SK-N-SH treated with all-trans-retinoic acid at 6 μM for 48 hours (cell line): Measurements from ENCODE around the gene GHDC.
A peak's percentile ranks its signal among the peaks of the same experiment; 100 is the strongest.

Experiments used
- ATAC-seq: fragments of 200-7000 bp; cut with Tn5 transposase; 3 replicates; pipeline ENCODE4 v1.9.1; 2020; ENCODE audit warnings: mild to moderate bottlenecking, moderate library complexity
- ARNTL ChIP-seq: fragments of 450-650 bp; formaldehyde crosslinking; IDR thresholded peaks from 2 replicates; pipeline ENCODE4 v1.5.0; 2020; ENCODE audit warnings: low read depth, mild to moderate bottlenecking, moderate library complexity, borderline replicate concordance
- CSDC2 ChIP-seq: fragments of 250-450 bp; sonication (Bioruptor Pico); IDR thresholded peaks from 2 replicates; pipeline ENCODE4 v1.5.0; 2020; ENCODE audit warnings: mild to moderate bottlenecking, moderate library complexity
- ESRRG ChIP-seq: fragments of 250-450 bp; sonication (Bioruptor Pico); IDR thresholded peaks from 2 replicates; pipeline ENCODE4 v1.6.1; 2021; ENCODE audit warnings: mild to moderate bottlenecking
- GLIS3 ChIP-seq: fragments of 250-450 bp; sonication (Bioruptor Pico); IDR thresholded peaks from 2 replicates; pipeline ENCODE4 v1.5.0; 2020; ENCODE audit warnings: mild to moderate bottlenecking, moderate library complexity
- ISL1 ChIP-seq: fragments of 250-450 bp; sonication (Bioruptor Pico); IDR thresholded peaks from 2 replicates; pipeline ENCODE4 v2.1.2; 2022; ENCODE audit warnings: mild to moderate bottlenecking, moderate library complexity
- OSR1 ChIP-seq: fragments of 250-450 bp; sonication (Bioruptor Pico); IDR thresholded peaks from 2 replicates; pipeline ENCODE4 v1.8.0; 2022; ENCODE audit warnings: moderate library complexity, mild to moderate bottlenecking, inconsistent platforms
- PPARA ChIP-seq: fragments of 250-450 bp; sonication (Bioruptor Pico); IDR thresholded peaks from 2 replicates; pipeline ENCODE4 v1.5.0; 2020; ENCODE audit warnings: mild to moderate bottlenecking, borderline replicate concordance
- RARB ChIP-seq: fragments of 250-450 bp; sonication (Bioruptor Pico); IDR thresholded peaks from 2 replicates; pipeline ENCODE4 v1.8.0; 2021; ENCODE audit warnings: mild to moderate bottlenecking, moderate library complexity
- SNAI2 ChIP-seq: fragments of 250-450 bp; sonication (Bioruptor Pico); IDR thresholded peaks from 2 replicates; pipeline ENCODE4 v1.5.0; 2020; ENCODE audit warnings: mild to moderate bottlenecking, moderate library complexity
- TCF4 ChIP-seq: fragments of 250-450 bp; sonication (Bioruptor Pico); IDR thresholded peaks from 2 replicates; pipeline ENCODE4 v1.8.0; 2021; ENCODE audit warnings: mild to moderate bottlenecking, moderate library complexity, borderline replicate concordance
- TOX ChIP-seq: fragments of 250-450 bp; sonication (Bioruptor Pico); IDR thresholded peaks from 2 replicates; pipeline ENCODE4 v1.8.0; 2021; ENCODE audit warnings: mild to moderate bottlenecking, moderate library complexity, borderline replicate concordance
- ZC3H10 ChIP-seq: fragments of 250-450 bp; sonication (Bioruptor Pico); IDR thresholded peaks from 2 replicates; pipeline ENCODE4 v1.5.1; 2021; ENCODE audit warnings: mild to moderate bottlenecking, moderate library complexity
- ZFP3 ChIP-seq: fragments of 250-450 bp; sonication (Bioruptor Pico); IDR thresholded peaks from 2 replicates; pipeline ENCODE4 v1.5.0; 2020; ENCODE audit warnings: mild to moderate bottlenecking, moderate library complexity
- ZFP30 ChIP-seq: fragments of 450-650 bp; formaldehyde crosslinking; IDR thresholded peaks from 2 replicates; pipeline ENCODE4 v1.5.0; 2022; ENCODE audit warnings: mild to moderate bottlenecking, moderate library complexity
- ZNF565 ChIP-seq: fragments of 450-650 bp; formaldehyde crosslinking; conservative IDR thresholded peaks from 2 replicates; pipeline ENCODE4 v1.5.0; 2020; ENCODE audit warnings: low read depth, mild to moderate bottlenecking, moderate library complexity
- ZNF70 ChIP-seq: fragments of 450-650 bp; formaldehyde crosslinking; IDR thresholded peaks from 2 replicates; pipeline ENCODE4 v1.5.0; 2020; ENCODE audit warnings: mild to moderate bottlenecking, moderate library complexity
- ZNF8 ChIP-seq: fragments of 450-650 bp; formaldehyde crosslinking; IDR thresholded peaks from 2 replicates; pipeline ENCODE4 v1.5.0; 2020; ENCODE audit warnings: mild to moderate bottlenecking, moderate library complexity
- TF ChIP-seq, protein P1 (sequence below): fragments of 250-450 bp; sonication (Bioruptor Pico); IDR thresholded peaks from 2 replicates; pipeline ENCODE4 v1.5.1; 2021; ENCODE audit warnings: mild to moderate bottlenecking, moderate library complexity
- TF ChIP-seq, protein P2 (sequence below): fragments of 250-450 bp; sonication (Bioruptor Pico); IDR thresholded peaks from 2 replicates; pipeline ENCODE4 v1.5.1; 2020; ENCODE audit warnings: low read depth, mild to moderate bottlenecking, moderate library complexity
- TF ChIP-seq, protein P3 (sequence below): fragments of 250-450 bp; sonication (Bioruptor Pico); IDR thresholded peaks from 2 replicates; pipeline ENCODE4 v1.8.0; 2020; ENCODE audit warnings: mild to moderate bottlenecking, moderate library complexity, borderline replicate concordance
- TF ChIP-seq, protein P4 (sequence below): fragments of 250-450 bp; sonication (Bioruptor Pico); IDR thresholded peaks from 2 replicates; pipeline ENCODE4 v1.5.0; 2020; ENCODE audit warnings: mild to moderate bottlenecking, moderate library complexity

The GHDC gene

DNA sequence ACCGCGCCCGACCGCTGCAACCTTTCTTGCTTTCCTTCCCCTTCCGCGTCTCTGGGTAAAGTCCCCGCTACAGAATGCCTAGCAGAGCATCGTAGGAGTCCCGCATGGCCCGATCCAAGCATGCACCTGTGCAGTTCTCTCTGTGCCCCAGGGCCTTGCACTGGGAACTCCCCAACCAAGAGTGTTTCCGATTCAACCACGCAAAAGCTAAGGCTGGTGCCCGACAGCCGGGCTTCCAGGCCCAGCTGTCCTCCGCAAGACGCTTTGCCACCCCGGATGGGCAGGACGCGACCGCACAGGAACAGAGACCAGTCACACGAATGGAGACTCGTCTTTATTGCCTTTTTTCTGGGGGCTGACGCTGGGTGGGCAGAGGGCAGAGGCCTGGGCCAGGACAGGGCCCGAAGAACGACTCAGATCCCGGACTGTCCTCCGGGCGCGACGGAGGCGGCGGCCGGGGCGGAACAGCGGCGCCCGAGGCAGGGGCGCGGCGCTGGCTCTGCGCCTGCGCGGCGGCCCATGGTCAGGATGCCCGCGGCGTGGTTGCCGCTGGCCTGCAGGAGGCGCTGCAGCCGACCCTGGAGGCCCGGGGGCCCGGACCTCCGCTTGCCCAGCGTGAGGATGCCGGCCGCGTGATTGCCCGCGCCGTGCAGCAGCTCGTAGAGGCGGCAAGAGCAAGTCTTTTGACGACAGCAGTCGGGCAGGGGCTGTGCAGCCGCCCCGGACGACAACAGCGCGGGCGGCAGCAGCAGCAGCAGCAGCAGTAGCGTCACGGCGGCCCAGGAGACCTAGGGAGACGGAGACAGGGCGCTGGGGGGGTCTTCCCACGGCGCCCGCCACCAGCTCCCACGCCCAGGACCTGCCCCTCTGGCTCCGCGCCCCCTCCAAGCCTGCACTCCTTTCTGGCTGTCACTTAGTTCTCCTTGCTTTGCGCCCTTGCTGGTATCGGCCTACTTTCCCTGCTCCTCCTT, 10.3 kb downstream of the GHDC start:
- no peak for TF ChIP-seq CSDC2
- ATAC-seq: peak; percentile 75

DNA sequence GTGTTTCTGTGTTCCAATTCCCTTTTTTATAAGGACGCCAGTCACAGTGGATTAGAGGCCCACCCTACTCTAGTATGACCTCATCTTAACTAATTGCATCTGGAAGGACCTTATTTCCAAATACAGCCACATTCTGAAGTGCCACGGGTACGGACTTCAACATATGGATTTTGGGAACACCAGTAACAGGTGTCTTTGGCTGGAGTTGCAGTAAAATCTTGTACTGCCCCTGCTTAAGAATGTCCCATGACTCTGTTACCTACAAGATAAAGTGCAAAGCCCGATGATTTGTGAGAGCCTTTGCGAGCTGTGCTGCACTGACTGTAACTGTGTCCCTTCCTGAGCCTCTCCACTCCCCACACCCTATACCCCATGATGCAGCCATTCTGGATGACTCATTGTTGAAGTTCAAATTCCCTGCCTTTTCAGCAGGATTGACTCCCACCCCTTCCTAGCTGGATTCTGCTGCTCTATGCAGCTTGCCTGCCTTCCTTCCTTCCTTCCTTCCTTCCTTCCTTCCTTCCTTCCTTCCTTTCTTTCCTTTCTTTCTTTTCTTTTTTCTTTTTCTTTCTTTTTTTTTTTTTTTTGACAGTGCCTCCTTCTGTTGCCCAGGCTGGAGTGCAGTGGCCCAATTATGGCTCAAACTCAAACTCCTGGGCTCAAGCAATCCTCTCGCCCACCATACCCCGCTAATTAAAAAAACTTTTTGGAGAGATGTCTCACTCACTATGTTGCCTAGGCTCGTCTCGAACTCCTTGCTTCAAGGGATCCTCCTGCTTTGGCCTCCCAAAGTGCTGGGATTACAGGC, 11.2 kb downstream of the GHDC start:
- TF ChIP-seq ZNF565 (CRISPR knock-in tag) (no peak), ZNF70 (CRISPR knock-in tag) (peak; percentile 90)
- TF ChIP-seq, all 23 proteins: peak for 1
- ATAC-seq: peak; percentile 41

DNA sequence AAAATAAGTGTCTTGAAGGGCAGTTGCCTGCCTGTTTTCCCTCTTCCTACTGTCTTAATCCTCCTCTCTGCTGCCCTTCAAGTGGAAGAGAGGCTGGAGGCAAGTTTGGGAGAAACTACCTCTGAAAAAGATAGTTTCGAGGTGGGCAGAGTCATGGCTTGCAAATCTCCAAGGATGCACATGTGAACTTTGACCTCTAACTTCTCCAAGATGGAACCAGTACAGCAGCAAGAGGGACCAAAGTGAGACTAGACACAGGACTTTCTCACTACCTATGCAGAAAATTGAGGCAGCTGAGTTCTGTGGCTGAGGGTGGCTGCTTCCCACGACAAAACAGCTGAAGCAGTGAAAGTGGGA, 12.5 kb downstream of the GHDC start:
- ATAC-seq: no peak
- TF ChIP-seq ARNTL (CRISPR knock-in tag) (no peak), TCF4 (CRISPR knock-in tag) (no peak), PPARA (CRISPR knock-in tag) (no peak), ZFP3 (CRISPR knock-in tag) (no peak), CSDC2 (no peak), ISL1 (CRISPR knock-in tag) (no peak), ZNF70 (CRISPR knock-in tag) (no peak), ZC3H10 (CRISPR knock-in tag) (no peak), SNAI2 (CRISPR knock-in tag) (no peak), GLIS3 (CRISPR knock-in tag) (no peak), ZFP30 (CRISPR knock-in tag) (no peak), ZNF8 (CRISPR knock-in tag) (no peak)
- TF ChIP-seq, protein P1, sequence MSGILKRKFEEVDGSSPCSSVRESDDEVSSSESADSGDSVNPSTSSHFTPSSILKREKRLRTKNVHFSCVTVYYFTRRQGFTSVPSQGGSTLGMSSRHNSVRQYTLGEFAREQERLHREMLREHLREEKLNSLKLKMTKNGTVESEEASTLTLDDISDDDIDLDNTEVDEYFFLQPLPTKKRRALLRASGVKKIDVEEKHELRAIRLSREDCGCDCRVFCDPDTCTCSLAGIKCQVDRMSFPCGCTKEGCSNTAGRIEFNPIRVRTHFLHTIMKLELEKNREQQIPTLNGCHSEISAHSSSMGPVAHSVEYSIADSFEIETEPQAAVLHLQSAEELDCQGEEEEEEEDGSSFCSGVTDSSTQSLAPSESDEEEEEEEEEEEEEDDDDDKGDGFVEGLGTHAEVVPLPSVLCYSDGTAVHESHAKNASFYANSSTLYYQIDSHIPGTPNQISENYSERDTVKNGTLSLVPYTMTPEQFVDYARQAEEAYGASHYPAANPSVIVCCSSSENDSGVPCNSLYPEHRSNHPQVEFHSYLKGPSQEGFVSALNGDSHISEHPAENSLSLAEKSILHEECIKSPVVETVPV (CRISPR knock-in tag): no peak
- TF ChIP-seq, protein P2, sequence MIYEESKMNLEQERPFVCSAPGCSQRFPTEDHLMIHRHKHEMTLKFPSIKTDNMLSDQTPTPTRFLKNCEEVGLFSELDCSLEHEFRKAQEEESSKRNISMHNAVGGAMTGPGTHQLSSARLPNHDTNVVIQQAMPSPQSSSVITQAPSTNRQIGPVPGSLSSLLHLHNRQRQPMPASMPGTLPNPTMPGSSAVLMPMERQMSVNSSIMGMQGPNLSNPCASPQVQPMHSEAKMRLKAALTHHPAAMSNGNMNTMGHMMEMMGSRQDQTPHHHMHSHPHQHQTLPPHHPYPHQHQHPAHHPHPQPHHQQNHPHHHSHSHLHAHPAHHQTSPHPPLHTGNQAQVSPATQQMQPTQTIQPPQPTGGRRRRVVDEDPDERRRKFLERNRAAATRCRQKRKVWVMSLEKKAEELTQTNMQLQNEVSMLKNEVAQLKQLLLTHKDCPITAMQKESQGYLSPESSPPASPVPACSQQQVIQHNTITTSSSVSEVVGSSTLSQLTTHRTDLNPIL (CRISPR knock-in tag): no peak
- TF ChIP-seq, protein P3, sequence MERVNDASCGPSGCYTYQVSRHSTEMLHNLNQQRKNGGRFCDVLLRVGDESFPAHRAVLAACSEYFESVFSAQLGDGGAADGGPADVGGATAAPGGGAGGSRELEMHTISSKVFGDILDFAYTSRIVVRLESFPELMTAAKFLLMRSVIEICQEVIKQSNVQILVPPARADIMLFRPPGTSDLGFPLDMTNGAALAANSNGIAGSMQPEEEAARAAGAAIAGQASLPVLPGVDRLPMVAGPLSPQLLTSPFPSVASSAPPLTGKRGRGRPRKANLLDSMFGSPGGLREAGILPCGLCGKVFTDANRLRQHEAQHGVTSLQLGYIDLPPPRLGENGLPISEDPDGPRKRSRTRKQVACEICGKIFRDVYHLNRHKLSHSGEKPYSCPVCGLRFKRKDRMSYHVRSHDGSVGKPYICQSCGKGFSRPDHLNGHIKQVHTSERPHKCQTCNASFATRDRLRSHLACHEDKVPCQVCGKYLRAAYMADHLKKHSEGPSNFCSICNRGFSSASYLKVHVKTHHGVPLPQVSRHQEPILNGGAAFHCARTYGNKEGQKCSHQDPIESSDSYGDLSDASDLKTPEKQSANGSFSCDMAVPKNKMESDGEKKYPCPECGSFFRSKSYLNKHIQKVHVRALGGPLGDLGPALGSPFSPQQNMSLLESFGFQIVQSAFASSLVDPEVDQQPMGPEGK (CRISPR knock-in tag): no peak

DNA sequence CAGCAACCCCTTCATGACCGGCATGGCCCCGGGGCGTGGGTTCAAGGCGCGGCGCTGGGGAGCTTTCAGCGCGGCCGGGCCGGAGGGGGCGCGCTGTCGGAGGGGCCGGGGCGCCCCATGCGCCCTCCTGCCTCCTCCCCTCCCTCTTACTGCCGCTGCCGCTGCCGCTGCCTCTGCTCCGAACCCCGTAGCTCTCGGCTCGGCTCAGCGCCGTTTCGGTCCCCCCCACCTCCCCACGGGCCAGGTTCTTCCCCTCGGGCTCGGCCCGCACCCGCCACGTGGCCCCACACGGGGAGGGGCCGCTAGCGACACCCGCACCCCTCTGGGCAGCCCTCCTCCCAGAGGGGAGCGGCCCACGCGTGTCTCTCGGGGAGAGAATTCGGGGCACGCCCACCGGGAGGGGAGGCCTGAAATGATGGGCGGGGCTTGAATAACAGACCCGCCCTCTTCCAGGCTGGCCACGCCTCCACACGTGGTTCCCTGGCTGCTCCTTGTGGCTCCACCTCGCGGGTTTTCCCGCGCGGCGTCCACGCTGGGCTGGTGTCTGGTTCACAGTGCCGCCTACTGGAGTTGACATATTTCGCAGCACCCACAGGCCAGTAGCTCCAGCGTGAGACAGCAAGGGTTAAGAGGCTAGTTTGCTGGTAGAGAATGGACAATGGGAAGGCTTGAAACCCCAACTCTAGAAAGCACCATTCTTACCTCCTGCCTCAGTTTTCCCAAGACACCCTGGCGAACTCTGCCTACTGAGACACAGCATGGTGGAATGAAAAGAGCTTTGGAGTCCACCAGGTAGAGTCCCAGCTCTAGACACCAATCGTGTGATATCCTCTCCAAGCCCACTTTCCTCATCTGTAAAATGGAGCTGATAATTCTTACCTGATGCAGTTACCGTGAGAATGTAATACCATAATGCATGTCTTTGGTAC, 13.1 kb downstream of the GHDC start, which contains the start of gene KCNH4:
KCNH4 (minus strand) TSS at position 221 of the 929 bp plus-strand sequence; CDS start at position 24, 197 bp downstream.
- ATAC-seq: peak; percentile 75
- no peak for TF ChIP-seq PPARA (CRISPR knock-in tag)
- no peak for TF ChIP-seq ESRRG
- no peak for TF ChIP-seq TOX (CRISPR knock-in tag)
- TF ChIP-seq ZNF565 (CRISPR knock-in tag): no peak
- TF ChIP-seq RARB (CRISPR knock-in tag): no peak
- peak; percentile 61; the same call in 1 of the 2 replicates for TF ChIP-seq ARNTL (CRISPR knock-in tag)
- TF ChIP-seq, protein P4, sequence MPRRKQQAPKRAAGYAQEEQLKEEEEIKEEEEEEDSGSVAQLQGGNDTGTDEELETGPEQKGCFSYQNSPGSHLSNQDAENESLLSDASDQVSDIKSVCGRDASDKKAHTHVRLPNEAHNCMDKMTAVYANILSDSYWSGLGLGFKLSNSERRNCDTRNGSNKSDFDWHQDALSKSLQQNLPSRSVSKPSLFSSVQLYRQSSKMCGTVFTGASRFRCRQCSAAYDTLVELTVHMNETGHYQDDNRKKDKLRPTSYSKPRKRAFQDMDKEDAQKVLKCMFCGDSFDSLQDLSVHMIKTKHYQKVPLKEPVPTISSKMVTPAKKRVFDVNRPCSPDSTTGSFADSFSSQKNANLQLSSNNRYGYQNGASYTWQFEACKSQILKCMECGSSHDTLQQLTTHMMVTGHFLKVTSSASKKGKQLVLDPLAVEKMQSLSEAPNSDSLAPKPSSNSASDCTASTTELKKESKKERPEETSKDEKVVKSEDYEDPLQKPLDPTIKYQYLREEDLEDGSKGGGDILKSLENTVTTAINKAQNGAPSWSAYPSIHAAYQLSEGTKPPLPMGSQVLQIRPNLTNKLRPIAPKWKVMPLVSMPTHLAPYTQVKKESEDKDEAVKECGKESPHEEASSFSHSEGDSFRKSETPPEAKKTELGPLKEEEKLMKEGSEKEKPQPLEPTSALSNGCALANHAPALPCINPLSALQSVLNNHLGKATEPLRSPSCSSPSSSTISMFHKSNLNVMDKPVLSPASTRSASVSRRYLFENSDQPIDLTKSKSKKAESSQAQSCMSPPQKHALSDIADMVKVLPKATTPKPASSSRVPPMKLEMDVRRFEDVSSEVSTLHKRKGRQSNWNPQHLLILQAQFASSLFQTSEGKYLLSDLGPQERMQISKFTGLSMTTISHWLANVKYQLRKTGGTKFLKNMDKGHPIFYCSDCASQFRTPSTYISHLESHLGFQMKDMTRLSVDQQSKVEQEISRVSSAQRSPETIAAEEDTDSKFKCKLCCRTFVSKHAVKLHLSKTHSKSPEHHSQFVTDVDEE: peak; percentile 46; the same call in 1 of the 2 replicates
- TF ChIP-seq, protein P3 (CRISPR knock-in tag): no peak
- no peak for TF ChIP-seq OSR1 (CRISPR knock-in tag)
- no peak for TF ChIP-seq ZC3H10 (CRISPR knock-in tag)
